Lung (tissue), 12 donors: ENCODE measurements around the gene PPP1R1B. TPM values are rescaled to one million over a fixed set of nuclear protein-coding genes. Genes with fewer than 3 reads are reported as not detected.

Experiments
- ATAC-seq: fragments of 200-7000 bp; cut with Tn5 transposase; one replicate; pipeline ENCODE4 v1.9.1; 2020; ENCODE audit warnings: moderate number of reproducible peaks; ENCODE audit not compliant: insufficient read depth, low FRiP score
- DNase-seq, 3 donors: peaks; one replicate each; pipeline ENCODE4 v3.0.0-alpha.2; 2013 to 2017
- H3K27ac ChIP-seq, 2 donors: one replicate each; pipeline ENCODE4 v1.5.1; 2013; ENCODE audit warnings: mild to moderate bottlenecking in 2 of 2, moderate library complexity in 2 of 2, control low read depth in 1 of 2, inconsistent platforms in 1 of 2, low read depth in 1 of 2, low read length in 1 of 2
- H3K27me3 ChIP-seq, 3 donors: one replicate each; pipeline ENCODE4 v1.5.1; 2013; ENCODE audit warnings: low read length in 2 of 3; ENCODE audit not compliant: control insufficient read depth in 3 of 3, insufficient read depth in 3 of 3
- H3K36me3 ChIP-seq, 4 donors: one replicate each; pipeline ENCODE4 v1.5.1; 2013; ENCODE audit warnings: low read length in 4 of 4, mild to moderate bottlenecking in 1 of 4, moderate library complexity in 1 of 4; ENCODE audit not compliant: control insufficient read depth in 4 of 4, insufficient read depth in 4 of 4
- H3K4me1 ChIP-seq, 5 donors: one replicate each; pipeline ENCODE4 v1.5.1; 2013; ENCODE audit warnings: low read length in 5 of 5, mild to moderate bottlenecking in 2 of 5, moderate library complexity in 1 of 5; ENCODE audit not compliant: control insufficient read depth in 5 of 5, insufficient read depth in 5 of 5
- H3K4me3 ChIP-seq: one replicate; pipeline ENCODE4 v1.5.1; 2013; ENCODE audit warnings: mild to moderate bottlenecking, control low read depth, moderate library complexity
- H3K9ac ChIP-seq, 2 donors: one replicate each; pipeline ENCODE4 v1.5.1; 2013; ENCODE audit warnings: low read length in 2 of 2, control low read depth in 1 of 2; ENCODE audit not compliant: insufficient read depth in 1 of 2
- H3K9me3 ChIP-seq, 4 donors: one replicate each; pipeline ENCODE4 v1.5.1; 2013; ENCODE audit warnings: low read length in 3 of 4, mild to moderate bottlenecking in 1 of 4, moderate library complexity in 1 of 4; ENCODE audit not compliant: control insufficient read depth in 4 of 4, insufficient read depth in 3 of 4
- CTCF ChIP-seq: IDR thresholded peaks from 2 replicates; pipeline ENCODE4 v1.5.1; 2012; ENCODE audit warnings: mild to moderate bottlenecking; ENCODE audit errors: control extremely low read depth, extremely low read depth
- WGBS, 2 donors: extraction: QIAGEN DNeasy Blood & Tissue Kit; methylation state at CpG; one replicate each; pipeline ENCODE4 v1.1.7; 2013; 5-methylcytosine and 5-hydroxymethylcytosine counted together
- polyA plus RNA-seq, 2 donors: library from polyadenylated mRNA; stranded (reverse); fragments of 200-250 nt; gene quantifications; one replicate each; pipeline ENCODE4 v1.2.1, GENCODE V29; 2013
- total RNA-seq, 2 donors: library from RNA; depleted of rRNA in 1 of 2; stranded (reverse); fragments of >200 nt in 1 of 2; gene quantifications; one replicate each; pipeline ENCODE4 v1.2.1, GENCODE V29; 2014 to 2021
- donor health status: control.
- donor health status: control.
- donor health status: Bipolar disorder and iron deficiency.
- donor health status: healthy.
- donor health status: DM: yes; HTN: yes; CAD: no.

PPP1R1B gene
- total and polyA plus RNA-seq, 4 donors = 21.3 to 36.4 (median 24.8) TPM

GRCh38 chr17:39653662-39654331, 27.0 kb downstream of the PPP1R1B start:
- DNase-seq (peak in 1 of 3 donors; percentile 64), ATAC-seq (no peak)
- peaks cover 0 to 30% (median 4%) of the 10 kb centered on the region in 5 donors for H3K4me1 ChIP-seq
- H3K27me3 ChIP-seq = no peaks in the 10 kb centered on the region
- peak overlapping the region in 1 of 2 donors; percentile 5 for H3K27ac ChIP-seq
- TF ChIP-seq CTCF = peak; percentile 54
- no peaks in the 10 kb centered on the region for H3K9me3 ChIP-seq
- peaks cover 0 to 16% (median 3%) of the 10 kb centered on the region in 4 donors for H3K36me3 ChIP-seq
- H3K9ac ChIP-seq = peak overlapping the region in 1 of 2 donors; percentile 23
- WGBS, 2 donors = 67 to 74% methylated on average over 14 of the region's 14 CpGs
- H3K4me3 ChIP-seq = no peak overlapping the region

GRCh38 chr17:39655105-39655504, 28.4 kb downstream of the PPP1R1B start:
- Histone ChIP-seq H3K9me3 (no peaks in the 10 kb centered on the region), H3K4me1 (peaks cover 0 to 34% (median 11%) of the 10 kb centered on the region in 5 donors), H3K9ac (no peak overlapping the region), H3K4me3 (no peak overlapping the region), H3K27ac (no peak overlapping the region), H3K27me3 (no peaks in the 10 kb centered on the region), H3K36me3 (peaks cover 0 to 26% (median 3%) of the 10 kb centered on the region in 4 donors)
- TF ChIP-seq CTCF = no peak
- ATAC-seq (no peak), DNase-seq (no peak)
- 87 to 96% methylated on average over 2 of the region's 2 CpGs for WGBS, 2 donors

- no peak overlapping the region for H3K9ac ChIP-seq
- no peak for DNase-seq
- ATAC-seq = no peak
- 95 to 96% methylated on average over 11 of the region's 11 CpGs for WGBS, 2 donors
- no peaks in the 10 kb centered on the region for H3K9me3 ChIP-seq
- H3K4me3 ChIP-seq = no peak overlapping the region
- peaks cover 0 to 47% (median 8%) of the 10 kb centered on the region in 5 donors for H3K4me1 ChIP-seq
- peaks cover 0 to 53% (median 7%) of the 10 kb centered on the region in 4 donors for H3K36me3 ChIP-seq
- no peaks in the 10 kb centered on the region for H3K27me3 ChIP-seq
- TF ChIP-seq CTCF = no peak
- H3K27ac ChIP-seq = peak overlapping the region in 1 of 2 donors; percentile 80
Observed at GRCh38 chr17:39658346-39658745, 31.6 kb downstream of the PPP1R1B start.
